Measurements from ENCODE around the gene DTX3L.
A peak's percentile ranks its signal among the peaks of the same experiment; 100 is the strongest.
"Not testable (repeated sequence)": the region's sequence is repeated elsewhere in the genome, so short reads cannot be mapped to it uniquely, and the experiment has no call there.

The DTX3L gene

GRCh38 chr3:122559906-122560305, 4.2 kb upstream of the DTX3L start:
- no peak overlapping the region for H3K27ac ChIP-seq (ENCODE audit: low read depth, low read length)
- no peaks in the 10 kb centered on the region for H3K27me3 ChIP-seq (ENCODE audit: control insufficient read depth in 5 of 5, insufficient read depth in 4 of 5, low read length in 5 of 5)
- no peaks in the 10 kb centered on the region for H3K9me3 ChIP-seq (ENCODE audit: control insufficient read depth in 5 of 5, low read length in 5 of 5)
- H3K36me3 ChIP-seq (ENCODE audit: control insufficient read depth in 5 of 5, insufficient read depth in 5 of 5, low read length in 5 of 5): peaks cover 17 to 44% (median 40%) of the 10 kb centered on the region in 5 donors
- peaks cover 4 to 25% (median 16%) of the 10 kb centered on the region in 5 donors for H3K4me1 ChIP-seq (ENCODE audit: control insufficient read depth in 5 of 5, insufficient read depth in 5 of 5, low read length in 5 of 5)
- H3K9ac ChIP-seq (ENCODE audit: low read length in 5 of 5): no peak overlapping the region
- H3K4me3 ChIP-seq (ENCODE audit: low read depth in 1 of 5, low read length in 5 of 5): no peak overlapping the region

GRCh38 chr3:122560680-122561079, 3.5 kb upstream of the DTX3L start:
- H3K36me3 ChIP-seq (ENCODE audit: control insufficient read depth in 5 of 5, insufficient read depth in 5 of 5, low read length in 5 of 5): peaks cover 17 to 36% (median 32%) of the 10 kb centered on the region in 5 donors
- peaks cover 6 to 32% (median 23%) of the 10 kb centered on the region in 5 donors for H3K4me1 ChIP-seq (ENCODE audit: control insufficient read depth in 5 of 5, insufficient read depth in 5 of 5, low read length in 5 of 5)
- H3K27me3 ChIP-seq (ENCODE audit: control insufficient read depth in 5 of 5, insufficient read depth in 4 of 5, low read length in 5 of 5): no peaks in the 10 kb centered on the region
- no peak overlapping the region for H3K4me3 ChIP-seq (ENCODE audit: low read depth in 1 of 5, low read length in 5 of 5)
- no peaks in the 10 kb centered on the region for H3K9me3 ChIP-seq (ENCODE audit: control insufficient read depth in 5 of 5, low read length in 5 of 5)
- no peak overlapping the region for H3K27ac ChIP-seq (ENCODE audit: low read depth, low read length)
- H3K9ac ChIP-seq (ENCODE audit: low read length in 5 of 5): no peak overlapping the region

- Histone ChIP-seq H3K9me3 (ENCODE audit: control insufficient read depth in 5 of 5, low read length in 5 of 5) (no peaks in the 10 kb centered on the region), H3K27me3 (ENCODE audit: control insufficient read depth in 5 of 5, insufficient read depth in 4 of 5, low read length in 5 of 5) (no peaks in the 10 kb centered on the region), H3K27ac (ENCODE audit: low read depth, low read length) (peak overlapping the region; percentile 95), H3K9ac (ENCODE audit: low read length in 5 of 5) (peak overlapping the region; percentile 90 to 99 (median 95)), H3K4me3 (ENCODE audit: low read depth in 1 of 5, low read length in 5 of 5) (peak overlapping the region; percentile 78 to 92 (median 86)), H3K36me3 (ENCODE audit: control insufficient read depth in 5 of 5, insufficient read depth in 5 of 5, low read length in 5 of 5) (peaks cover 11 to 37% (median 23%) of the 10 kb centered on the region in 5 donors), H3K4me1 (ENCODE audit: control insufficient read depth in 5 of 5, insufficient read depth in 5 of 5, low read length in 5 of 5) (peaks cover 6 to 34% (median 25%) of the 10 kb centered on the region in 5 donors)
These were observed 1.0 kb upstream of the DTX3L start for GRCh38 chr3:122562923-122563716.

DNA sequence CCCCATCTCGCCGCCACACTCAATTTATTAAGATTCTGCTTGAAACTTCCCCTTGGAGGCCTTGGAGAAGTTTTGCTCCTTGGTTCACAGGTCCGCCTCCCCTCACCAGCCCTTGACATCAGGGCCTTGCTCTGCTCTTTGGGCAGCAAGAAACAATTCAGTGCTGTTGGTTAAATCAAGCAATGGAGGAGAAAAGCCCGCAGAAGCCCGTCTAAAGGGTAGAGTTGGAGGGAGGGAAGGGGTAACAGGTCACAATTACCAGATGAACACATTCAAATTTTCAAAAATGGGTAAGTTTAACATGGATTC, 467 bp upstream of the DTX3L start:
- H3K4me3 ChIP-seq (ENCODE audit: low read depth in 1 of 5, low read length in 5 of 5): peak overlapping the region; percentile 78 to 92 (median 86)
- peaks cover 10 to 36% (median 22%) of the 10 kb centered on the region in 5 donors for H3K36me3 ChIP-seq (ENCODE audit: control insufficient read depth in 5 of 5, insufficient read depth in 5 of 5, low read length in 5 of 5)
- no peaks in the 10 kb centered on the region for H3K9me3 ChIP-seq (ENCODE audit: control insufficient read depth in 5 of 5, low read length in 5 of 5)
- H3K27ac ChIP-seq (ENCODE audit: low read depth, low read length): peak overlapping the region; percentile 95
- peaks cover 6 to 37% (median 26%) of the 10 kb centered on the region in 5 donors for H3K4me1 ChIP-seq (ENCODE audit: control insufficient read depth in 5 of 5, insufficient read depth in 5 of 5, low read length in 5 of 5)
- H3K9ac ChIP-seq (ENCODE audit: low read length in 5 of 5): peak overlapping the region; percentile 90 to 99 (median 95)
- no peaks in the 10 kb centered on the region for H3K27me3 ChIP-seq (ENCODE audit: control insufficient read depth in 5 of 5, insufficient read depth in 4 of 5, low read length in 5 of 5)

DNA sequence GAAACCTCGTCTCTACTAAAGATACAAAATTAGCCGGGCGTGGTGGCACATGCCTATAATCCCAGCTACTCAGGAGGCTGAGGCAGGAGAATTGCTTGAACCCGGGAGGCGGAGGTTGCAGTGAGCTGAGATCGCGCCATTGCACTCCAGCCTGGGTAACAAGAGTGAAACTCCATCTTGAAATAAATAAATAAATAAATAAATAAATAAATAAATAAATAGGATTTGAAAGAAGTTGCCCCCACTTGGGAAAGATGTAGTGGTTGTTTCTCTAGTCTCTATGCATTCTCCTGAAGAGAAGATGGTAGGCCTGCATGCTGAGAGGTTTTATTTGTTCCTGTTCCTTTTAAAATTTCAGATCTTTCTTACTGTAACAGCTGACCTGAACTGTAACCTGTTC, 4.0 kb downstream of the DTX3L start:
- H3K27me3 ChIP-seq (ENCODE audit: control insufficient read depth in 5 of 5, insufficient read depth in 4 of 5, low read length in 5 of 5); H3K27ac ChIP-seq (ENCODE audit: low read depth, low read length); H3K9ac ChIP-seq (ENCODE audit: low read length in 5 of 5); H3K4me3 ChIP-seq (ENCODE audit: low read depth in 1 of 5, low read length in 5 of 5); H3K9me3 ChIP-seq (ENCODE audit: control insufficient read depth in 5 of 5, low read length in 5 of 5): not testable (repeated sequence)
- peaks cover 4 to 37% (median 21%) of the 10 kb centered on the region in 5 donors for H3K4me1 ChIP-seq (ENCODE audit: control insufficient read depth in 5 of 5, insufficient read depth in 5 of 5, low read length in 5 of 5)
- H3K36me3 ChIP-seq (ENCODE audit: control insufficient read depth in 5 of 5, insufficient read depth in 5 of 5, low read length in 5 of 5): peaks cover 18 to 67% (median 52%) of the 10 kb centered on the region in 5 donors

- no peak overlapping the region for H3K4me3 ChIP-seq (ENCODE audit: low read depth in 1 of 5, low read length in 5 of 5)
- H3K9me3 ChIP-seq (ENCODE audit: control insufficient read depth in 5 of 5, low read length in 5 of 5): no peaks in the 10 kb centered on the region
- H3K36me3 ChIP-seq (ENCODE audit: control insufficient read depth in 5 of 5, insufficient read depth in 5 of 5, low read length in 5 of 5): peaks cover 18 to 67% (median 52%) of the 10 kb centered on the region in 5 donors
- no peaks in the 10 kb centered on the region for H3K27me3 ChIP-seq (ENCODE audit: control insufficient read depth in 5 of 5, insufficient read depth in 4 of 5, low read length in 5 of 5)
- H3K9ac ChIP-seq (ENCODE audit: low read length in 5 of 5): no peak overlapping the region
- H3K4me1 ChIP-seq (ENCODE audit: control insufficient read depth in 5 of 5, insufficient read depth in 5 of 5, low read length in 5 of 5): peaks cover 4 to 32% (median 14%) of the 10 kb centered on the region in 5 donors
- no peak overlapping the region for H3K27ac ChIP-seq (ENCODE audit: low read depth, low read length)
These were observed 4.6 kb downstream of the DTX3L start for GRCh38 chr3:122568755-122569154.

- no peaks in the 10 kb centered on the region for H3K9me3 ChIP-seq (ENCODE audit: control insufficient read depth in 5 of 5, low read length in 5 of 5)
- no peak overlapping the region for H3K27ac ChIP-seq (ENCODE audit: low read depth, low read length)
- no peak overlapping the region for H3K4me3 ChIP-seq (ENCODE audit: low read depth in 1 of 5, low read length in 5 of 5)
- no peaks in the 10 kb centered on the region for H3K27me3 ChIP-seq (ENCODE audit: control insufficient read depth in 5 of 5, insufficient read depth in 4 of 5, low read length in 5 of 5)
- peaks cover 0 to 20% (median 7%) of the 10 kb centered on the region in 5 donors for H3K4me1 ChIP-seq (ENCODE audit: control insufficient read depth in 5 of 5, insufficient read depth in 5 of 5, low read length in 5 of 5)
- peaks cover 12 to 45% (median 32%) of the 10 kb centered on the region in 5 donors for H3K36me3 ChIP-seq (ENCODE audit: control insufficient read depth in 5 of 5, insufficient read depth in 5 of 5, low read length in 5 of 5)
- H3K9ac ChIP-seq (ENCODE audit: low read length in 5 of 5): no peak overlapping the region
These were observed 8.8 kb downstream of the DTX3L start for GRCh38 chr3:122572940-122573412.

DNA sequence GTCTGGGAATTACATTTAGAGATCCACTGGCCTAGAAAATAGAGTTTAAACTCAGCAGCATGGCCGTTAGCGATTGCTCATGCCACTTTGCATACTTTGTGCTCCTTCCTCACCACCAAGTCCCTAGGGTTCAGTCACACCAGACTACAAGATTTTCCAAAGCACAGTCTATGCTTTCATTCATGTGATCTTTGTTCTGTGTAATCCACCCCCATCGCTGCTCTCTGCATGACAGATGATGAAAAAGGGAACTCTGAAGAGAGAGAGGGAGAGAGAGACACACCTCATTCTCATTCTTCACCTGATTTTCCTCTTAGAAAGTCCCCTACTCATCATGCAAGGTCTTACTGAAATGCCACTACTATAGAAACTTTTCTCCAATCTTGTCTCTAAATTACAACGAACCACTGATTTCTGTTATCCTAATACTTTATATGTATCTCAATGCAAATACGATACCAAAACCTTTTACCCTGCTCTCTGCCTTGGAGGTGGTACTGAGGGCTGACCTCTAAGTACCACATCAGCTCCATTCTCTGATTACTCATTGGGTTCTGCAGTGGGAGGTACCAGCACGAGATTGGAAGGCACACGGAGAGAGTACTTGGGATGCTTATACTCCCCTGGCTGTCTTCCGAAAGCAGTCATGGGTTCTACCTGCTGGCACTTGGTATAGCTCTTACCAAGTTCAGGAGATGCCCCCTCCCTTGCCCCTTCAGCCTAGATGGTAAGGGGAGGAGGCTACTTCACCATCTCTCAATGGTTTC, 12.2 kb downstream of the DTX3L start:
- Histone ChIP-seq H3K27me3 (ENCODE audit: control insufficient read depth in 5 of 5, insufficient read depth in 4 of 5, low read length in 5 of 5) (no peaks in the 10 kb centered on the region), H3K4me1 (ENCODE audit: control insufficient read depth in 5 of 5, insufficient read depth in 5 of 5, low read length in 5 of 5) (peaks cover 0 to 8% (median 7%) of the 10 kb centered on the region in 5 donors), H3K9me3 (ENCODE audit: control insufficient read depth in 5 of 5, low read length in 5 of 5) (peaks cover 0 to 4% (median 1%) of the 10 kb centered on the region in 5 donors), H3K36me3 (ENCODE audit: control insufficient read depth in 5 of 5, insufficient read depth in 5 of 5, low read length in 5 of 5) (peaks cover 2 to 17% (median 8%) of the 10 kb centered on the region in 5 donors), H3K27ac (ENCODE audit: low read depth, low read length) (no peak overlapping the region), H3K4me3 (ENCODE audit: low read depth in 1 of 5, low read length in 5 of 5) (no peak overlapping the region), H3K9ac (ENCODE audit: low read length in 5 of 5) (no peak overlapping the region)

- Histone ChIP-seq H3K4me3 (ENCODE audit: low read depth in 1 of 5, low read length in 5 of 5) (peak within 1 kb of the TSS; percentile 20 to 74 (median 68)), H3K9me3 (ENCODE audit: control insufficient read depth in 5 of 5, low read length in 5 of 5) (peaks cover 5 to 14% (median 10%) of the 10 kb centered on the region in 5 donors), H3K27me3 (ENCODE audit: control insufficient read depth in 5 of 5, insufficient read depth in 4 of 5, low read length in 5 of 5) (no peaks in the 10 kb centered on the region), H3K4me1 (ENCODE audit: control insufficient read depth in 5 of 5, insufficient read depth in 5 of 5, low read length in 5 of 5) (peaks cover 0 to 8% (median 7%) of the 10 kb centered on the region in 5 donors), H3K27ac (ENCODE audit: low read depth, low read length) (no peak within 1 kb of the TSS), H3K36me3 (ENCODE audit: control insufficient read depth in 5 of 5, insufficient read depth in 5 of 5, low read length in 5 of 5) (peaks cover 0 to 8% (median 4%) of the 10 kb centered on the region in 5 donors), H3K9ac (ENCODE audit: low read length in 5 of 5) (peak within 1 kb of the TSS in 4 of 5 donors; percentile 60 to 76 (median 66))
These were observed 13.4 kb downstream of the DTX3L start, which contains the start of gene PARP15 for GRCh38 chr3:122577409-122578031. Gene PARP15, plus strand, starts transcription at chr3:122577650. Its CDS starts 18 bp downstream, at chr3:122577668.
